ENCODE measurements around the gene CCR6.

CCR6 gene

GRCh38 chr6:167121335-167121841 lies 1.5 kb upstream of the CCR6 start:
- no peak for DNase-seq

- no peak for DNase-seq
Measured at GRCh38 chr6:167122041-167122826, 662 bp upstream of the CCR6 start.

DNA sequence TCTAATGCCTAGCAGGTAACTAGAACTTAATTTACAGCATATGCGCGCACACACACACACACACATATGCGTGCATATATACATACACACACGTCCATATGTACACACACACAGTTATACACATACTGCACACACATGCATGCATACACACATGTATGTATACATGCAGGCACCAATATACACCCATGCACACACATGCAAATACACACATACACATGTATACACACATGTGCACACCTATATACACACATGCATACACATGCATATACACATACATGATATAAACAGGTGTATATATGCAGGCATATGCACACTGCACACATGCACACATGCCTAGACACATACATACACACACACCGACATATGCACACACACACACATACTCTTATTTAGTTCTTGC lies 1.9 kb downstream of the CCR6 start:
- no peak for DNase-seq

- DNase-seq = no peak
Measured at GRCh38 chr6:167125410-167125809, 2.5 kb downstream of the CCR6 start.

GRCh38 chr6:167125855-167126349 lies 3.0 kb downstream of the CCR6 start:
- DNase-seq = no peak

DNA sequence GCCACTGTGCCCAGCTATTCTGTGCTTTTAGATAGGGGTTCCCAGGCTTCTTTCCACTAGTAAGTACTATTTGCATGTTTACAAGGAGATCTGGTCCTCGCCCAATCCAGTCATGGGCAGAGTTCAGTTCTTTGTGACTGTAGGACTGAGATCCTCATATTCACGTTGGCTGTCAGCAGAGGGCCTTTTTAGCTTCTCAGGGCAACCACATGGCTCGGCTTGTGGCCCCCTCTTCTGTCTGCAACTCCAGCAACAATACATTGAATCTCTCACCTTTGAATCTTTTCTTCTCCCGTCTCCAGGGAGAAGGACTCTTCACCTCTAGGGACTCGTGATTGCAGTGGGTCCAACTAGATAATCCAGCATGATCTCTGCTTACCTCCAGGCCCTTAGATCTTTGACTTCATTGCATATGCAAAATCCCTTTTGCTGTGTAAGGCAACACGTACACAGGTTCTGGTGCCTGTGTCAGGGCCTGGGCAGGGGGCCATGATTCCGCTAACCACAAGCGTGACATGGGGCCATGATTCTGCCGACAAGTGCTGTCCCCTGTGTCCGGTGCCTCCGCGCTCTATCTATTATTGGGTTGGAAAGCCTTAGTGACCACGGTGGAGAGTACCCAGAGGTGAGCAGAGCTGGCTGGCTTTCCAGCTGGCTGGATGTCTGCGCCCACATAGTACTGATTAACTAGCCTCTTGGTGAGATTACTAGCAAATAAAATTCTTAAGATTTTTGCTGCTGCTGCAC lies 5.1 kb downstream of the CCR6 start:
- DNase-seq = no peak

- DNase-seq = no peak
Measured at GRCh38 chr6:167129159-167129558, 6.3 kb downstream of the CCR6 start.

DNA sequence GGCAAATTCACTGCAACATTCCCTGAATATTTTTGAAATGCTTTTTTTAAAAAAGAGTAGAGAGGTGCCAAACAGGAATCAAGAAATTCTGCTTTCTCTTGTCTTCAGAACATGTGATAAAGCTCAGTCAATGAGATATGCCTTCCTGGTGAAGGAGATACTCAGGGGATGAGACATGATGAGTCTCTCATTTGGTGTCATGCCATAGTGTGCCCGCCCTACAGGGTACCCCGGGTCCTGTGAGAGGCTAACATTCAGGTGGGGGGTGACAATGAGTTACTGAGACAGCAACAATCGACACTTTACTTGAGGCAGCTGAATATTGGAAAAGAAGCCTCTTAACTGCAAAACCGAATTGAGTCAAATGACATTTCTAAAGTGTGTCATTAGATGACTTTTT lies 6.7 kb downstream of the CCR6 start:
- DNase-seq = no peak

GRCh38 chr6:167130008-167130677 lies 7.2 kb downstream of the CCR6 start:
- DNase-seq = no peak

DNA sequence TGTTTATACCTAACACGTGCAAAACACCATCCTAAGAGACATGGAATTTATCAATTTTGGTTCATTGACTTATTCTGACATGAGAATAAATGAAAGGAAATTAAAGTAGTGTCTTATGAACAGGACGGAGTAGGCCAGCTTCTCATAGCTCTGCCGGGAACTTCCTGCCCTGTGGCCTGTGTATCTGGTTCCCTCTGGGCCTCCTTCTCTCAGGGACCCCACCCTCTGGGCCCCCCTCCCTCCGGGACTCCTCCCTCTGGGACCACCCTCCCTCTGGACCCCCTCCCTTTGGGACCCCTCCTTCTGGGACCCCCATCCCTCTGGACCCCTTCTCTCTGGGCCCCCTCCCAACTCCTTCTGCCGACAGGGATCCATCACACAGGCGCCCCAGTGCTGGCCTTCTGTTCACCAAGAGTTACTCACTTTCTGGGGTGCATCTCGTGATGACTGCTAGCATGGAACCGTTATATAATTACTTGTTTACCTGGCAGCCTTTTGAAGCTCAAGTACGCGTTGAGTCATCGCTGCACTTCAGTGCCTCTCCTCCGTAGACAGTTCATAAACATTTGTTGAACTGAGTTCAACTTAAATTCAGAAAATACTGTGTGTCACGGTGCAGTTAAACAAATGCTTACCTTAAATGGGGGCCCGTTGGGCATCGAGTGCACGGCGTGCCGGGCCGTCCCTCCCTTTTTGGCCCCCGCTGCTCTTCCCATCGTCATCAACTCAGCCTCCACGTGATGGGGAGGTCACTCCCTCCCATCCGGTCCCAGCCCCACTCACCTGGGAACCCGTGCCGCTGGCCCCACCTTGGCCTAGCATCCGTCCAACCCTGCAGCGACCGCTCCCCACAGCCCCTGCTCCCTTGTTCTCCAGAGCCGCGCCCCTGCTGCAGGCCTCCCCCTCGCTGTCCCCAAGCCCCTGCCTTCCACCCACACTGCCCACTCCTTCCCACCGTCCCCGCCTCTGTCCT lies 8.1 kb downstream of the CCR6 start:
- DNase-seq = no peak

GRCh38 chr6:167134448-167135328 lies 11.8 kb downstream of the CCR6 start:
- DNase-seq = no peak

DNA sequence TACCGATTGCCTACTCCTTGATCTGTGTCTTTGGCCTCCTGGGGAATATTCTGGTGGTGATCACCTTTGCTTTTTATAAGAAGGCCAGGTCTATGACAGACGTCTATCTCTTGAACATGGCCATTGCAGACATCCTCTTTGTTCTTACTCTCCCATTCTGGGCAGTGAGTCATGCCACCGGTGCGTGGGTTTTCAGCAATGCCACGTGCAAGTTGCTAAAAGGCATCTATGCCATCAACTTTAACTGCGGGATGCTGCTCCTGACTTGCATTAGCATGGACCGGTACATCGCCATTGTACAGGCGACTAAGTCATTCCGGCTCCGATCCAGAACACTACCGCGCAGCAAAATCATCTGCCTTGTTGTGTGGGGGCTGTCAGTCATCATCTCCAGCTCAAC lies 13.5 kb downstream of the CCR6 start:
- DNase-seq = no peak

GRCh38 chr6:167137081-167137480 lies 14.2 kb downstream of the CCR6 start:
- no peak for DNase-seq

DNA sequence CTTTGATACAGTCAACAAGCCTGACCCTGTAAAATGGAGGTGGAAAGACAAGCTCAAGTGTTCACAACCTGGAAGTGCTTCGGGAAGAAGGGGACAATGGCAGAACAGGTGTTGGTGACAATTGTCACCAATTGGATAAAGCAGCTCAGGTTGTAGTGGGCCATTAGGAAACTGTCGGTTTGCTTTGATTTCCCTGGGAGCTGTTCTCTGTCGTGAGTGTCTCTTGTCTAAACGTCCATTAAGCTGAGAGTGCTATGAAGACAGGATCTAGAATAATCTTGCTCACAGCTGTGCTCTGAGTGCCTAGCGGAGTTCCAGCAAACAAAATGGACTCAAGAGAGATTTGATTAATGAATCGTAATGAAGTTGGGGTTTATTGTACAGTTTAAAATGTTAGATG lies 15.0 kb downstream of the CCR6 start:
- no peak for DNase-seq

- DNase-seq = no peak
Measured at GRCh38 chr6:167139761-167140160, 16.9 kb downstream of the CCR6 start.

DNA sequence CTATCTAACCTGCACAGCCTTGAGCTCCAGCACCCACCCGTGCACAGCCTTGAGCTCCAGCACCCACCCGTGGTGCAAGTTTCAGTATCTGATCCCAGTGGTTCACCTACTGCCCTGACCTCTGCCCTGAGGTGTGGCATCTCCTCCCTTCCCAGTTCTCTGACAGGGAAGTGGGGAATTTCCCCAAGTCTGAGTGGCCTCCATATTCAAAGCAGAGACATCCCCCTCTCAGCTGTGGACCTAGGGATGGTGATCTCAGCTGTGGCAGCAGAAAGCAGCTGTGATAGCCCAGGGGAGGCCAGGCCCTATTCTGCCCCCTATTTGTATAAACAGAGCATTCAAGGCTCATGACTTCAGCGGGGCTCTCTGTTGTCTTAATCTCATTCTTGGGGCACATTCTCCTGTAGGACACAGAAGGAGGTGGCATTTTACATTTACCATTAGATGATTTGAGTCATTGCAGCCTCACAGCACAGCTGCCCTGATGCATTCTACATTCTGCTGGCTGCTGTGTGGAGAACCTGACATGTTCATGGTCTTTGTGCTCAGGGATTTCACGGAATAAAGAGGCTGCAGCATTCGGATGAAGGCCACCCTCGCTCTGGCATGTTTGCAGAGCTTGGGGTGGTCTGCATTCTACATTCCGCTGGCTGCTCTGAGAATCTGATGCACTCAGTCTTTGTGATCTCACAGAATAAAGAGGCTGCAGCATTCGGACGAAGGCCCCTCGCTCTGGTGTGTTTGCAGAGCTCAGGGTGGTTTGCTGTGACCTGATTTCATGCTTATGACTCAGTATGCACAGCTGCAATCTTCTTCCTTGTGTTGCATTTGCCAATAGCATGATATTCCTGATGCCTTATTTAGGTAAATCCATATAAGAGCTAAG lies 17.9 kb downstream of the CCR6 start:
- DNase-seq = no peak

DNA sequence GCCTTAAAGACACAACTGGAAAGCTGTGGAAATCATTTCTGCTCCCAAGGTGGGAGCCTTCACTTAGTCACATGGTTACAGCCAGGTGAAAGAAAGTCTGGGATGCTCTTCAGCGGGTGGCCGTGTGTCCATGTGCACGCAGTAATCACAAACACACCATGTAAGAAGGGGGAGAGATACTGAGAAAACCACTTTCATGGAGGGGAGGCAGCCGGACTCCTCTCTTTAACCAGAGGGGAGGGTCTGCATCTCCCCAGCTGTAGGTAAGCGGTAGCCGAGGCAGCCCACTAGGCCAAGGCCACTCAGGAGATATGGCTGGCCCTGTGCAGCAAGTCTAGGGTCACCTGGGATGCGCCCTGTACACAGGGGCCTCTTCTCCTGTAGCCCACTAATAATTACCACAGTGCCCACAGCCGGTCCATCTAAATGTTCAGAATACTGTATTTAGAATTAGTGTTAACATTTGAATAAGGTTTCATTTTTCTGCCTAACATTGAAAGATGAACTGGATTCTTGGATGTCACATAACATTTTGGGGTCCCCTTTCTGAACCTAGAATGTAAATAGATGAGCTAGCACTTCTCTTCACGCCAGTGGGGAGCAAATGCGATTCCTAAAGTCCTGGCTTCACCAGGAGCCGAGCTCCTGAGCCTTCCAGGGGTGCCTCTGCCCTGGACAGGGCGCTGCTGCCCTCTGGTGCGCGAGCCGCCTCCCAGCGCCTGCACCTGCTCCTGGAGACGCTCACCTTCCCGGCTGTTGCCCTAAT lies 19.0 kb downstream of the CCR6 start:
- peak; percentile 56 for DNase-seq

- DNase-seq = no peak
Measured at GRCh38 chr6:167142433-167142761, 19.5 kb downstream of the CCR6 start.

DNA sequence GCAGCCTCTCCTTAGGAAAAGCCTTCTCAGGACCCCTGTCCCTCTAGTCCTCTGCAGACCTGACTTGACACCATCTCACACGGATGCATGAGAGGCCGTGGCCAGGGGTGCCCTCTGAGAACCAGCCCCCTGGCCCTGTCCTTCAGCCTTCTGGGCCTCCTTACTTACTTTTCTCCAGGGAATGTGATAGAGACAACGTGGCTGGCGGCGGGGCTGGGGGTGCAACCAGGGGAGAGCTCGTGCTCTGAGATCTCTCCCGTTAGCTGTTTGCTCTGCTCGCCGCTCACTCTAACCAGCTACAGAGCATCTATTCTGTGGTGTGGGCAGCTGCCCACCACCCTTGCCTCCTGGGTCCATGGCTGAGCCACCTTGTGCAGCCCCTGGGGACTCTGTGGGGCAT lies 20.1 kb downstream of the CCR6 start:
- DNase-seq = no peak

- DNase-seq = no peak
Measured at GRCh38 chr6:167145461-167145860, 22.6 kb downstream of the CCR6 start.
